ENCODE data around the gene MDFIC.

Gene MDFIC

DNA sequence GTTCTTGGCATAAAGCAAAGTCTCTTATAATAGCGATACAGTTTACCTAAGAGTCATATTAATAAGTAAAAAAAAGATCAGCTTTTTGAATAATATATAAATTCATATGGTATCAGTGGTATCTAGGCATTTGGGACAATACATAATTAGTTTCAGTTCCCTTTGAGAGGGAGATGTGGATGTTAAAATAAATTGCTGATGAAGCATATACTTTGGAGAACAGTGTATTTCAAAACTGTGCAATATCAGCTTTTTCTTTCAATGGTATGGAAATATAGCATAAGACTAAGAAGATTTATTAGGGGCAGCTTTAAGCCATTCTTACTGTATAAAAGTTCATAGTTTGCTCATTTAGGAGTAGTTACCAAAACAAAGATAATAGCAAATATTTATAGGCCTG lies 35.5 kb downstream of the MDFIC start:
- no peak overlapping the region for H3K27ac Mint-ChIP-seq
- peaks cover 77% of the 10 kb centered on the region for H3K36me3 Mint-ChIP-seq
- H3K4me3 Mint-ChIP-seq, result no peak overlapping the region
- DNase-seq (ENCODE audit: low spot score in 2 of 2) (no peak), ATAC-seq (no peak)
- H3K9me3 Mint-ChIP-seq, result no peaks in the 10 kb centered on the region
- peaks cover 57% of the 10 kb centered on the region for H3K4me1 Mint-ChIP-seq

DNA sequence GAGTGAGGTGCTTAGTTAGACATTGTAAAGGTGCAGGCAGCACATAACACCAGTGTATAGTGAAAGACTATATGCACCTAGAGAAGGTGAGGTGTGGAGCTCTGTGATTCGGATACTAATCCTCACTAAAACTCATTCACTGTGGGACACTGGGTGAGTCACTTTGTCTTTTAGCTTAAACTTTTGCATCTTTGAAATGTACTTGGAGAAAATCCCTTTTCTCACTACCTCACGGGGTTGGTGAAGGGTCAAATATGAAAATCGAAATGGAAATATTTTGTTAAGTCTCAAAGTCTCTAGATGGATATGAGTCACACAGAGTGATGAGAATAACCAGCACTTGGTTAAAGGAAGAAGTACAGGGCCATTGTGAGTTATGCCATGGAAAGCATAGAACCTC lies 38.0 kb downstream of the MDFIC start:
- Mint-ChIP-seq H3K9me3 (no peaks in the 10 kb centered on the region), H3K27ac (peak overlapping the region; percentile 60), H3K4me1 (peaks cover 60% of the 10 kb centered on the region), H3K36me3 (peaks cover 79% of the 10 kb centered on the region), H3K4me3 (no peak overlapping the region)
- no peak for DNase-seq (ENCODE audit: low spot score in 2 of 2)
- ATAC-seq, result peak; percentile 94

DNA sequence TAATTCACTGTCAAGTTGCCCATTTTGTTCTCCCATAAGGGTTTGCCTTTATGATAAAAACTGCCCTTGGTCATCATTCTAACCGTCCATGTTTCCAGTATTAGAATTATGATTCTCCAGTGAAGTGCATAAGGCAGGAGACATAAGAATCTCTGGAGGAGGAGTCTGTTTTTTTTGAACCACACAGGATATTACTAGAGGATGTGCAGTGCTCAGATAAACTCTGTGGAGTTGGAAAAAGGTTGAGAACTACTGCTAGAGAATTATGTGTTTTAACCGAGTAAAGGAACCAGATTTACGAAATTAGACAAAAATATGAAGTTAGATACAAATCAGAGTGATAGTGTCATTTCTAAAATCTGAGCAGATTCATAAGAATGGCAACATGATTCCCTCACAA lies 40.5 kb downstream of the MDFIC start:
- DNase-seq (ENCODE audit: low spot score in 2 of 2) (no peak), ATAC-seq (no peak)
- H3K4me1 Mint-ChIP-seq, result peaks cover 68% of the 10 kb centered on the region
- H3K9me3 Mint-ChIP-seq, result no peaks in the 10 kb centered on the region
- no peak overlapping the region for H3K4me3 Mint-ChIP-seq
- H3K27ac Mint-ChIP-seq, result no peak overlapping the region
- H3K36me3 Mint-ChIP-seq, result peaks cover 82% of the 10 kb centered on the region

DNA sequence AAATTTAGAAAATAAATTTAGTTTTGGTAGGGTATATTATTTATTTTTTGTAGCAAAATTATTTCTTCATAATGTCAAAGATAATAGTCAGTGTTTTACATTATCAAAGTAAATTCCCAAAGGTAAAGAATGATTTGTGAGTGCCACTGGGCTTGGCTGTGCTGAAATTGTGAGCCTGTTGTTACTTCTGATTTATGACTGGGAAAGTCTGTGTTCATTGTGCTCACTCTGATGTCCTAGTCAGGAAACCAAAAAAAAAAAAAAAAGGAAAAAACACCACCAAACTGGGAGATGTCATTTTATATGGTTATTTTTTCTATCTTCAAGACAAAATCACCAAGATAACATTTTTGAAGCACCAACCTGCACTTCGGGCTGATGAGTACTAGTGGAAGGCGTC lies 44.3 kb downstream of the MDFIC start:
- H3K27ac Mint-ChIP-seq, result peak overlapping the region; percentile 53
- no peak overlapping the region for H3K4me3 Mint-ChIP-seq
- DNase-seq (ENCODE audit: low spot score in 2 of 2) (no peak), ATAC-seq (no peak)
- no peaks in the 10 kb centered on the region for H3K9me3 Mint-ChIP-seq
- peaks cover 73% of the 10 kb centered on the region for H3K4me1 Mint-ChIP-seq
- peaks cover 68% of the 10 kb centered on the region for H3K36me3 Mint-ChIP-seq

GRCh38 chr7:114969096-114969495 lies 47.2 kb downstream of the MDFIC start:
- no peak overlapping the region for H3K4me3 Mint-ChIP-seq
- peaks cover 63% of the 10 kb centered on the region for H3K36me3 Mint-ChIP-seq
- peaks cover 68% of the 10 kb centered on the region for H3K4me1 Mint-ChIP-seq
- H3K9me3 Mint-ChIP-seq, result no peaks in the 10 kb centered on the region
- no peak for DNase-seq (ENCODE audit: low spot score in 2 of 2)
- no peak for ATAC-seq
- no peak overlapping the region for H3K27ac Mint-ChIP-seq

DNA sequence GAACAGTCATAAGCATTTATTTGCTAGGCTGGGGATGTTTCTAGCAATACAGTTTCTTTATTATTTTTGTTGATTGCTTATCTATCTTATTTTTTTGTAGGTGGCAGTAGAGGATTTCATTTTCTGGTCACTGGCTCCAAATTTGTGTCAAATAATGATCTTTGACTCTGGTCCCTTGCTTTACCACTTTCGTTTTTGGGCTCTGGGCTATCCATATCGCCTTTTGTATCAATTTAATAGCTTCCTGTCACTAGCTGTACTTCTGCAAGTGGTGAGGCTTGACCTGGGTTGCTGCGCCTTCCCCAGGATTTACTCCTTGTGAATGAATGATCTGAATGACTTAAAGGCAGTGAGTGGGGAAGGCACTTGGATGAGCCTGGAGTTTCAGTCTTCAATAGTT lies 48.4 kb downstream of the MDFIC start:
- Mint-ChIP-seq H3K9me3 (no peaks in the 10 kb centered on the region), H3K4me3 (peak overlapping the region; percentile 48), H3K36me3 (peaks cover 52% of the 10 kb centered on the region), H3K4me1 (peaks cover 72% of the 10 kb centered on the region), H3K27ac (peak overlapping the region; percentile 63)
- DNase-seq (ENCODE audit: low spot score in 2 of 2) (no peak), ATAC-seq (peak; percentile 51)

- no peaks in the 10 kb centered on the region for H3K9me3 Mint-ChIP-seq
- DNase-seq (ENCODE audit: low spot score in 2 of 2), result no peak
- peaks cover 48% of the 10 kb centered on the region for H3K36me3 Mint-ChIP-seq
- H3K4me3 Mint-ChIP-seq, result peak overlapping the region; percentile 48
- peaks cover 69% of the 10 kb centered on the region for H3K4me1 Mint-ChIP-seq
- no peak for ATAC-seq
- peak overlapping the region; percentile 63 for H3K27ac Mint-ChIP-seq
Observed at GRCh38 chr7:114970732-114971131, 48.8 kb downstream of the MDFIC start.

DNA sequence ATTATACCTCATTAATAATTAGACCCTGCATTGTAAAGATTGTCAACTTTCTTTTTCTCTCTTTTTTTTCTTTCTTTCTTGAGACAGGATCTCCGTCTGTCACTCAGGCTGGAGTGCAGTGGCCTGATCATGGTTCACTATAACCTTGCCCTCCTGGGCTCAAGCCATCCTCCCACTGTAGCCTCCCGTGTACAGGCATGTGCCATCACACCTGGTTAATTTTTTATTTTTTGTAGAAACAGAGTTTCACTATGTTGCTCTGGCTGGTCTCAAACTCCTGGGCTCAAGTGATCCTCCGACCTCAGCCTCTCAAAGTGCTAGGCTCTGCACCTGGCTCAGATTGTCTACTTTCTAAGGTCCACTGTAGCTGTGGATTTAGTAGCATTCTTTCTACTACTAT lies 50.7 kb downstream of the MDFIC start:
- ATAC-seq, result no peak
- Mint-ChIP-seq H3K36me3 (peaks cover 29% of the 10 kb centered on the region), H3K4me1 (peaks cover 53% of the 10 kb centered on the region), H3K27ac (no peak overlapping the region), H3K4me3 (no peak overlapping the region), H3K9me3 (no peaks in the 10 kb centered on the region)
- no peak for DNase-seq (ENCODE audit: low spot score in 2 of 2)

DNA sequence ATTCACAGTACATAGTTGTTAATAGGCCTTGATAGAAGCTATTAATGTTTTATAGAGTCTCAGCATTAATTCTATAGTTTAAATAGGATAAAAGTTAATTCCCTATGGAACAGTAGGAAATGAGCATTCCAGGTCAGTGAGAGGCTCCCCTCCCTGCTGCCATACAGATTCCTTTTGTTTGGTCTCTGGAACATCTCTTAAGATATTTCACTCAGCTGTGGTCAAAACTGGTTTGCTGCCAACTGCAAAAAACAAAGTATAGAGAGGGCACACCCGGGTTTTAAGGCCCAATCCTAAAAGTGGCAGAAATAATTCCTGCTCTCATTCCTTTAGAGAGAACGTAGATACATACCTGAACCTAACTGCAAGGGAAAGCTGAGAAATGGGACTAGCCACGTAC lies 51.3 kb downstream of the MDFIC start:
- no peaks in the 10 kb centered on the region for H3K9me3 Mint-ChIP-seq
- peaks cover 53% of the 10 kb centered on the region for H3K4me1 Mint-ChIP-seq
- ATAC-seq, result no peak
- peaks cover 23% of the 10 kb centered on the region for H3K36me3 Mint-ChIP-seq
- no peak overlapping the region for H3K27ac Mint-ChIP-seq
- DNase-seq (ENCODE audit: low spot score in 2 of 2), result no peak
- H3K4me3 Mint-ChIP-seq, result no peak overlapping the region

GRCh38 chr7:114975401-114975800 lies 53.5 kb downstream of the MDFIC start:
- DNase-seq (ENCODE audit: low spot score in 2 of 2) (no peak), ATAC-seq (no peak)
- H3K4me1 Mint-ChIP-seq, result peaks cover 50% of the 10 kb centered on the region
- no peaks in the 10 kb centered on the region for H3K9me3 Mint-ChIP-seq
- peak overlapping the region; percentile 8 for H3K27ac Mint-ChIP-seq
- no peak overlapping the region for H3K4me3 Mint-ChIP-seq
- peaks cover 19% of the 10 kb centered on the region for H3K36me3 Mint-ChIP-seq

GRCh38 chr7:114976666-114977065 lies 54.8 kb downstream of the MDFIC start:
- no peak for DNase-seq (ENCODE audit: low spot score in 2 of 2)
- no peak for ATAC-seq
- H3K27ac Mint-ChIP-seq, result no peak overlapping the region
- peaks cover 50% of the 10 kb centered on the region for H3K4me1 Mint-ChIP-seq
- H3K4me3 Mint-ChIP-seq, result no peak overlapping the region
- no peaks in the 10 kb centered on the region for H3K9me3 Mint-ChIP-seq
- peaks cover 9% of the 10 kb centered on the region for H3K36me3 Mint-ChIP-seq

DNA sequence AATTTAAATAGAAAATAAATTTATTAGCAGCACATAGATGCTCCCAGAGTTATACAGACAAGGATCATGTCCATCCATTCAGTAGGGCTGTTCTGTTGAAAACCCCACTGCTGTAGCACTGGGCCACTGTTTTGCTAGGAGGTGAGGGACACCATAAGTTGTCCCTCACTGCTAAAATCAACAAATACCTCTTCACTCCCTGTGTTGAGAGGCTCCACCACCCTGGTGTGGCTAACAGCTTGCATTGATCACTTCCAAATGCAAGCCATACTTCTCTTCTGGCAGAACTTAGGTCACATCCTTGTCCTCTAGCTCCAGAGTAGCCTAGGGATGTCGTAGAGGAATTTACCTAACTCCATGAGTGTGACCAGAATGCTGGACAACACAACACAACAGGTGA lies 55.4 kb downstream of the MDFIC start:
- H3K4me1 Mint-ChIP-seq, result peaks cover 50% of the 10 kb centered on the region

DNA sequence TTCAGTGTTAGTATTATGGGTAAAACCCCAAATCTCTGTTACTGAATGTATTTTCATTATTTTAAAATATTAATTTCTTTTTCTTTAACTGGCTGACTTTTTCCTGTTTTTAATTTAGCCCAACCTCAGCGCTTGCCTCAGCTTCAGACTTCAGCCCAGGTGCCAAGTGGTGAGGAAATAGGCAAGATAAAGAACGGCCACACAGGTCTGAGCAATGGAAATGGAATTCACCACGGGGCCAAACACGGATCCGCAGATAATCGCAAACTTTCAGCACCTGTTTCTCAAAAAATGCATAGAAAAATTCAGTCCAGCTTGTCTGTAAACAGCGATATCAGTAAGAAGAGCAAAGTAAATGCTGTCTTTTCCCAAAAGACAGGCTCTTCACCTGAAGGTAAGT lies 57.5 kb downstream of the MDFIC start:
- H3K27ac Mint-ChIP-seq, result no peak overlapping the region
- ATAC-seq (no peak), DNase-seq (ENCODE audit: low spot score in 2 of 2) (no peak)
- H3K4me3 Mint-ChIP-seq, result no peak overlapping the region
- H3K36me3 Mint-ChIP-seq, result no peaks in the 10 kb centered on the region
- H3K4me1 Mint-ChIP-seq, result peaks cover 48% of the 10 kb centered on the region
- no peaks in the 10 kb centered on the region for H3K9me3 Mint-ChIP-seq

More for the DNA sequence above, 55.4 kb downstream of the MDFIC start:
- DNase-seq (ENCODE audit: low spot score in 2 of 2), result no peak
- Mint-ChIP-seq H3K36me3 (peaks cover 3% of the 10 kb centered on the region), H3K4me3 (no peak overlapping the region), H3K9me3 (no peaks in the 10 kb centered on the region), H3K27ac (no peak overlapping the region)
- peak; percentile 31 for ATAC-seq

GRCh38 chr7:114979803-114980507 lies 58.1 kb downstream of the MDFIC start:
- H3K9me3 Mint-ChIP-seq, result no peaks in the 10 kb centered on the region
- H3K4me3 Mint-ChIP-seq, result no peak overlapping the region
- DNase-seq (ENCODE audit: low spot score in 2 of 2) (no peak), ATAC-seq (no peak)
- peaks cover 43% of the 10 kb centered on the region for H3K4me1 Mint-ChIP-seq
- H3K36me3 Mint-ChIP-seq, result no peaks in the 10 kb centered on the region
- H3K27ac Mint-ChIP-seq, result peak overlapping the region; percentile 47

DNA sequence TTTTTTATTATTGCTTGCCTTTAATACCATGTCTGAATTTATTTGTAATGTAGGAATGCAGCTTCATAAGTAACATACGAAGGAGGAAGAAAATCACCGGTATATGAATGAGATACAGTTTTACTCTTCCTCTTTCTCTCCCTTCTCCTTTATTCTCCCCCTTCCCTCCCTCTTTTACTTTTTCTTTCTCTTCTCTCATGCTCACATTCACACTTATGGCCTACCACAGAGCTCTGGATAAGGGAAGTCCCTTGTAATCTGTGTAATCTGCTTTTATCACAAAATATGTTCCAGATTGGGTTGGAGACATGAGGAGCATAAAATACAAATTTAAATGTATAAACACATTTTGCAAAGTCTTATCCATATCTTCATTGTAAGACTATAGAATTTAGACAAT lies 59.4 kb downstream of the MDFIC start:
- Mint-ChIP-seq H3K4me3 (peak overlapping the region; percentile 15), H3K36me3 (no peaks in the 10 kb centered on the region), H3K4me1 (peaks cover 51% of the 10 kb centered on the region), H3K9me3 (no peaks in the 10 kb centered on the region), H3K27ac (peak overlapping the region; percentile 55)
- ATAC-seq (no peak), DNase-seq (ENCODE audit: low spot score in 2 of 2) (no peak)

GRCh38 chr7:114985116-114985715 lies 63.3 kb downstream of the MDFIC start:
- ATAC-seq (no peak), DNase-seq (ENCODE audit: low spot score in 2 of 2) (no peak)
- Mint-ChIP-seq H3K9me3 (no peaks in the 10 kb centered on the region), H3K27ac (peak overlapping the region; percentile 48), H3K36me3 (peaks cover 7% of the 10 kb centered on the region), H3K4me1 (peaks cover 50% of the 10 kb centered on the region), H3K4me3 (no peak overlapping the region)

Data from stimulated activated effector memory CD8-positive, alpha-beta T cell treated with anti-CD3 and anti-CD28 coated beads, Interleukin-12 subunit alpha, Interleukin-12 subunit beta, amount 100 ng/mL, for 72 hours (primary cell).